ENCODE data around the gene PTPRM.

- TF ChIP-seq, protein P1, sequence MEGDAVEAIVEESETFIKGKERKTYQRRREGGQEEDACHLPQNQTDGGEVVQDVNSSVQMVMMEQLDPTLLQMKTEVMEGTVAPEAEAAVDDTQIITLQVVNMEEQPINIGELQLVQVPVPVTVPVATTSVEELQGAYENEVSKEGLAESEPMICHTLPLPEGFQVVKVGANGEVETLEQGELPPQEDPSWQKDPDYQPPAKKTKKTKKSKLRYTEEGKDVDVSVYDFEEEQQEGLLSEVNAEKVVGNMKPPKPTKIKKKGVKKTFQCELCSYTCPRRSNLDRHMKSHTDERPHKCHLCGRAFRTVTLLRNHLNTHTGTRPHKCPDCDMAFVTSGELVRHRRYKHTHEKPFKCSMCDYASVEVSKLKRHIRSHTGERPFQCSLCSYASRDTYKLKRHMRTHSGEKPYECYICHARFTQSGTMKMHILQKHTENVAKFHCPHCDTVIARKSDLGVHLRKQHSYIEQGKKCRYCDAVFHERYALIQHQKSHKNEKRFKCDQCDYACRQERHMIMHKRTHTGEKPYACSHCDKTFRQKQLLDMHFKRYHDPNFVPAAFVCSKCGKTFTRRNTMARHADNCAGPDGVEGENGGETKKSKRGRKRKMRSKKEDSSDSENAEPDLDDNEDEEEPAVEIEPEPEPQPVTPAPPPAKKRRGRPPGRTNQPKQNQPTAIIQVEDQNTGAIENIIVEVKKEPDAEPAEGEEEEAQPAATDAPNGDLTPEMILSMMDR (IDR thresholded peaks at IDR 0.05), result no peak
- no peak for TF ChIP-seq POLR2A (IDR thresholded peaks at IDR 0.05)
Measured at GRCh38 chr18:7840411-7840810, 273.3 kb downstream of the PTPRM start.
